Left renal cortex interstitium (tissue), 4 donors: ENCODE results near the gene MTCL3.

Experiments used
- DNase-seq, 4 donors: peaks; one replicate each; pipeline ENCODE4 v3.0.0-alpha.2; 2013; ENCODE audit warnings: low read depth in 4 of 4, low spot score in 2 of 4, missing footprints in 1 of 4

MTCL3 gene

DNA sequence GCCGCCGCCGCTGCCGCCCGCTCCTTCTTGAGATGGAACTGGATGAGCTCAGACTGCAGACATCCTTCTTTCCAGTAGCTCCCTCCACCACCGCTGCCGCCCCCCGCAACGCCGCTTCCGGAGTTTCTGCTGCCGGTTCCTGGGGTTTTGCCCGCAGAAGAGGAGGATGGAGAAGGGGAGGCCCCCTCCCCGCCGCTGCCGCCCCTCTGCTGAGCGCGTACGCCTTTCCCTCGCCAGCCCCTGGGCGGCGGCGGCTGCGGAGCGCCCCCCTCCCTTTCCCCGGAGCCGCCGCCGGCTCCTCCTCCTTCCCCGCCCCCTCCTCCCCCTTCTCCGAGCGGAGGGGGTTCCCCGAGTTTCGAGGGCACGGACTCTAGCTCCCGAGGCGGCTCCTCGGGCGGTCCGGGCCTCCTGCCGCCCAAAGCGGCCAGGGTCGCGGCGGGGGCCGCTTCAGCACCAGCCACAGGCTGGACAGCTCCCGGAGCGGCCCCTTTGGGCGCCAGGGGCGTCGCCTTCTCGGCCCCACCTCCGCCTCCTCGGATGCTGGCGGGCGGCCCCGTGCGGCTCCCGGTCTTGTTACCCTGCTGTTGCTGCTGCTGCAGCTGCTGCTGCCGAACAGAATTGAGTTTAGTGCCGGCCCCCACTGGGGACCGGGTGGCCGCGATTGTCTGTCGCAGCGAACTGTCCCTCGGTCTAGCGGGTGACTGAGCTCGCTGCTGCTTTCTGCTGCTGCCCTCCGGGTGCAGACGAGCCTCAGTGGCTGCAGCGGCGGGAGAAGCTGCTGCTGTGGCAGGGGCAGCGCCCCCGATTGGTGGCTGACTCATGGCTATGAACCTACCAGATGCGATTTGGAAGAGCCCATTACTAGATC, 3.1 kb downstream of the MTCL3 start:
- DNase-seq, result peak in 1 of 4 donors; percentile 72

DNA sequence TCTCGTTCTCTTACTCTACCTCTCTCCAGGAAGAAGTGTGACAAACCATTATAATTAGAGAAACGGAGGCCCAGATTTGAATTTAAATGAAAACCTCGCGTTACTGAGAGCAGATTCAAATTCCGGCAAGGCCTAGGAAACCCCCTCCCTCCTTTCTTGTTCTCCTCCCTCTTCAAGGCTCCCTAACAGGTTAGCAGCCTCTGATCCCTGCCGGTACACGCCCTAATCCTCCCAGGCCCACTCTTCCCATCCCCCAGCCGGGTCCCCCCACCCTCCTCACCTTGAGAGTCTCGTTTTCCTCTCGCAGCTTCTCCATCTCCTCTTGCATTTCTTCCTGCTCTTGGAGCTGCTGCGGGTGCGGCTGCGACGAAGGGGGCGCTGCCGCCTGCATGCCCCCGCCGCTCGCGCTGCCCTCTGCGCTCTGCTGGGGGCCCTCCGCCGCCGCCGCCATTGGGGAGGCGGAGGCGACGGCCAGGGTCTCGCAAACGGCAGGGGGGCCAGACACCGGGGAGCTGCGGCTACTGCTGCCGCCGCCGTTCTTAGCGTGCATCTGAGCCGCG, 3.8 kb downstream of the MTCL3 start:
- DNase-seq, result no peak

DNA sequence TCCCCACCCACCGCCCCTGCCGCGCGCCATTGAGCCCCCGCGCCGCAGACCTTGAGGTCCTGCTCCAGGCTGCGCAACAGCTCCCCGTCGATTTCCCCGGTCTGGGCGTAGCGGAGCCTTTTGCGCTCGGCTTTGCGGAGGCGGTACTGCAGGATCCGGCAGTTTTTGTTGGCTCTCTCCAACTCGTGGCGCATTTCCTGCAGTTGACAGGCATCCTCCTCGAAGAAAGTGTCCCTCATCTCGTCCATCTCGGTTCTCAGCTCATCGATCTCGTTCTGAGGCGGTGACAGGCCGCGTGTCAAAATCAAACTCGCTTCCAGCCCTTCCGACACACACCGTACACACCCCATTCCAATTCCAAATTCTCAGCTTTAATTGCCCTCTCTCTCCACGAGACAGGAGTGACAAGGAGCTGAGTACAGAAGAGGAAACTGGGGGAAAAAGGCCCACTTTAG, 4.3 kb downstream of the MTCL3 start:
- DNase-seq, result no peak

DNA sequence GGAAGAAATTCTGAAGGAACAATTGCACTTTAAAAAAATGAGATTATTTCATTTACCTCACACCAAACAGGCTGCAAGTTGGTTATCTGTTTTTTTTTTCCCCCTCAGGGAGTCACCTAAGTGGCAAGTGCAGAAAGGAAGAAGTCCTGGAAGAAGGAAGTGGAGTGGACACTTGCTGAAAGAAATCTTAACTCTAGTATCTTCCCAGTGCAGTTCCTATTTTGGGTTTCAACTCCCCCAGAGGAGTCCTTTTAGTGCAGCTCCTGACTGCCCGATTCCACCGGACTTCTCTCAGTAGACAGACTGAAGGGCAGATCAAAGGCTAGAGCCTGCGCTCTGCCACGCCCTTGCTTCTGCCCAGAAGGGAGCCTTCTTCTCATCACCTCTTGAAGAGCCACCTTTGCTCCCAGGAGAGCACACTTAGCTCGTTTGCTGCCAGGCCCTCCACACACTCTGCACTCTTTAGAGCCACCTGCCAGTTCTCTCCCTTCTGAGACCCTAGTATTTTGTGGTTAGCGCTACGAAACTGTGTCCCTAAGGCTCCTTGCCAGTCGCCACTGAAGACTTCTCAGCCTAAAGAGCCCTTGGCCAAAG, 4.9 kb downstream of the MTCL3 start:
- no peak for DNase-seq

DNA sequence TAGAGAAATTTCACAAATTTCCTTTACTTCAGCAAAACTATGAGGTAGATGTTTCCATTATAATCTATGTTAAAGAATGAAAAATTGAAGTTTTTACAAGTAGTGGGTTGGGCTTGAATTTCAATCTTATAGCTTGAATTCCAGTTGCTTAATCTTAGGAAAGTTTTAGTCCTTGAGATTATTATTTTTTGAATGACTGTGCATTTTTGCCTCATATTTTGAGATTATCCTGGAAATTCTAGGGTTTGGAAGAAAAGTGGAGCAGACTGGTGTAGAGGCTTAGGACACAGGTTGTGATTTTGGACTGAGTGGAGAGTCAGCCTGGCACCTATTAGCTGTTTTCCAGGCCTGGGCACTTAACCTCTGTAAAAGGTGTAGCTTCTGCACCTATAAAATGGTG, 5.7 kb downstream of the MTCL3 start:
- DNase-seq, result no peak

DNA sequence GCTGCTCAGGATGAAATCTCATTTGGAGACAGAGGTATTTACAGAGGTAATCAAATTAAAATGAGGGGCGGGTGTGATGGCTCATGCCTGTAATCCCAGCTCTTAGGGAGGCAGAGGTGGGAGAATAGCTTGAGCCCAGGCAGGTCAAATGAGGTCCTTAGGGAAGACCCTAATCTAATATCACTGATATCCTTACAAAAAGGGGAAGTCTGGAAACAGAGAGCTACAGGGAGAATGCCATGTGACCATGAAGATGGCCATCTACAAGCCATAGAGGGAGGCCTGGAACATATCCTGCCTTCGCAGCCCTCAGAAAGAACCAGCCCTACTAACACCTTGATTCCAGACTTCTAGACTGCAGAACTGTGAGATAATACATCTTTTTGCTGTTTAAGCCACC, 8.3 kb downstream of the MTCL3 start:
- DNase-seq, result no peak

DNA sequence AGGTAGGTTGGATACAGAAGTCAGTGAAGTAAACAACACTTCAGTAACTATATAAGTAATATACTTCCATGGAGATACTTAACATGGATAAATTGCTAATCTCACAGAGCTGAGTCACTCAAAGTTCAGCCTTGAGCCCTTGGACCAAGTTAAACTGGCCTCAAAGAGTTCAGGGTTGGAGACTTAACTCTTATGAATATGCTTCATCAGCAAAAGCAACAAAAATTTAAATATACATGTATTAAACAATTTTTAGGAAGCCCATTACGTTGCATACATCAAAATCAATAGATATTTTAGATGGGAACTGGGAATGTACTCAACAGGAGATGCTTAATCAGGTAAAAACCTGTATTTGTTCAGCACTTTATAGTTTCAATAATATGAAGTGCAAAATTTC, 12.2 kb downstream of the MTCL3 start:
- DNase-seq, result no peak

DNA sequence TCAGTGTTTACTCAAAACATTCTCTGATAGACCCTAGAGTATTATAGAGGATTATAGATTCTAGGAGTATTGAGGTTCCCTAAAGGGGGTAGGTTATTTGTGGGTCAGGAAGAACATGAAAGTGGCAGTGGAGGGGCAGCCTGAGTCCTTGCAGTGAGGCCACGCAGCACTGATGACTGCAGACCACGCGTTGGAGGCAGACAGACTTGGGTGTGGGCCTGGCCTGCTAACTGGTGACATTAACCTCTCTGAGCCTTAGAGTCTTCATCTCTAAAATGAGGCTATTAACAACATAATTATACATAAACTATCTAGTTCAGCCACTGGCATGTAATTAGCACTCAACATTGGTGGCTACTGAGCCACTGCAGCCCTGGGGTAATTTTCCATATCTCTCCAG, 16.1 kb downstream of the MTCL3 start:
- no peak for DNase-seq

DNA sequence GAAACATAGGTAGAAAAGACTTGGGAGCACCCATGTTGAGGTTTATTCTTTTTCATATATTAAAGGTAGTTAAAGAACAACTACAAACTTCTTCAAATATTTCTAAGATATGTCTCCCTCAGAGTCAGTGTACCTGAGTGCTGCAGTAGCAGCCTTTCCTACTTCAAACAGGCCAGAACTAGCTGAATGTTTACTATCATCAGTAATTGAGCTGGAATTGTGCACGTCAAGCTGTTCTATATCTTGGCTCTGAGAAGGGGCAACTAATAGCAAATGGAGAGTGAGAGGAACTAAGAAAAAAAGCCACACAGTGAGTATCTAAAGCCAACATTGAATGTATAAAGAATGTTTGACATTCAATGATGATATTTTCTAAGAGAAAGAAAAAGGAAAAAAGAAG, 21.7 kb downstream of the MTCL3 start:
- DNase-seq, result no peak

DNA sequence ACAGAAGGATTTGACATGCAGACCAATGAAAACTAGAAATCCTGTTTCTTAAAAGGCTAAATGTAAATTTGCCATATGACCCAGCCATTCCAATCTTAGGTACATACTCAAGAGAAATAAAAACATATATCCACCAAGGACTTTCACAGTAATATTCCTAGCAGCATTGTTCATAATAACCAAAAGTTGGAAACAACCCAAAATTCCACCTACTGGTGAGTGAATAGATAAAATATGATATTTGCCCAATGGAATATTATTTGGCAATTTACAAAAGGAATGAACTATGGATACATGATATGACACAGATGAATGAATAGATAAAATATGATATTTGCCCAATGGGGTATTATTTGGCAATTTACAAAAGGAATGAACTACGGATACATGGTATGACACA, 22.7 kb downstream of the MTCL3 start:
- no peak for DNase-seq

DNA sequence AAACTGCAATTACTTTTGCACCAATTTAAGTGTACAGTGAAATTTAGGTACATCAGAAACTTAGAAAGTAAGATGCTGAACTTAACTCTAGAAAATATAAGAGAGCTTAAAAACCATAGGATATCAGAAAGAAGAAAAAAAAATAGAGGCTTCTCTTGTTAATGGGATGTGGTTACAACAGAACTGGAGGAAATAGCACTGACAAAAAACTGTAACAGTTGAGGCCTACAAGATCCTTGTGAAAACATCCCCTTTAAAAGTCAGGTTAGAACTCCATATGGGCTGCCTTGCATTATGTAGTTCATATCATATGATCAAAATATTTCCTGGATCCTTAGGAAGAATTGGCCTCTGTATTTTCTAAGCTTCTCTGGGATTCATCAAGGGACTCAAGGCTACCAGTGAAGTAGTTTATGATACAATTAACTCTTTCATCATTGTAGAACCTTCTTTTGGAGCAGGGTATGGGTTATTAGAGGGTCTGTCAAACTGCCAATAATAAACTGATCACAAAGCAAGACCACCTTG, 24.8 kb downstream of the MTCL3 start:
- no peak for DNase-seq

DNA sequence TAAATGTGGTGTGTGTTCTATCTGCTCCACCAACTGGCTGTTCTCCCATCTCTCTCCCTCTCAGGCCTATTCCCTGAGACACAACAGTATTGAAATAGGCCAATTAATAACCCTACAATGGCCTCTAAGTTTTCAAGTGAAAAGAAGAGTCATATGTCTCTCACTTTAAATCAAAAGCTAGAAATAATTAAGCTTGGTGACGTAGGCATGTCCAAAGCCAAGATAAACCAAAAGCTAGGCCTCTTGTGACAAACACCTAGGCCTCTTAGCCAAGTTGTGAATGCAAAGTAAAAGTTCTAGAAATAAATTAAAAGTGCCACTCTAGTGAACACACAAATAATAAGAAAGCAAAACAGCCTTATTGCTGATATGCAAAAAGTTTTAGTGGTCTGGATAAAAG, 29.9 kb downstream of the MTCL3 start:
- no peak for DNase-seq

DNA sequence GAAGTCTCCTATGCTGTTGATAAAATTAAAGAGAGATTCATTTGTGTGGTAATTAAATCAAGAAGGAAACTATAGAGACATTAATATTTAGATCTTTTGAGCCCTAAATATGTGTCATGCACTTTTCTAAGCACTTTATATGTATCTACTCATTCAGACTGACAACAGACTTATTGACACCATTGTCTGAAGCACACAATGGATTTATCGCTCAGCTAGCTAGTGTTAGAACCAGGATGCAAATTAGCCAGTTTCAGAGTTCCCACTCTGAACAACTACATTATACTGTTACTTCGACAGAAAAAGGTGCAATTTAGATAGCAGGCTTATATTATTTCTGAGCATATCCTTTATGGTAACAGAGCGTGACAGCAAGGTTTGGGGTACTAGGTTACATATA, 32.2 kb downstream of the MTCL3 start:
- DNase-seq, result no peak

DNA sequence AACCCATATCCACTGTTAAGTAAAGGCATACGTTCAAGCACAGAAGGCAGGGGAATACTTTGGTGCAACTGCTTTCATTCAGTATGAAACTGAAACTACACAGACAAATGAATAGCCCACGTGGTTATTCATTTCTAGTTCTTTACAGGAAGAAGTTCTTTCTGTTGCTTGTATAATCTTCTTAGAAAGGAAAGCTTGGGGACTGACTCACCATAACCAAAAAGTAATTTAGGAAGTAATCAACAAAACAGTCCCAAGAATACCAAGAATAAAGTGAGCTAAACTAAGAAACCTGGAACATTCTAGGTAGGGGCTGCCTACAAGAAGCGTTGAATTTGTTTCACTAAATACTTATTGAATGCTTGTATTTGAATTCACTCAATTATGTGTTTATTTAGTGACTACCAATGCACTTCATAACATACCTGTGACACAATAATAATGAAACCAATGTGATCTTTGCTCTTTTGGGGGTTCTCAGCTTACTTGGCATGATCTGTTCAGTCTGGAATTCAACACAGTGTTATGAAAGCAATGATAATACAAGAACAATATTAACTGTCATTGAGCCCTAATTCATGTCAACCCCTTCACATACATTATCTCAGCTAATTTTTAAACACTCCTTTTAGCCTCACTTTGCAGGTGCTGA, 34.8 kb downstream of the MTCL3 start:
- no peak for DNase-seq

DNA sequence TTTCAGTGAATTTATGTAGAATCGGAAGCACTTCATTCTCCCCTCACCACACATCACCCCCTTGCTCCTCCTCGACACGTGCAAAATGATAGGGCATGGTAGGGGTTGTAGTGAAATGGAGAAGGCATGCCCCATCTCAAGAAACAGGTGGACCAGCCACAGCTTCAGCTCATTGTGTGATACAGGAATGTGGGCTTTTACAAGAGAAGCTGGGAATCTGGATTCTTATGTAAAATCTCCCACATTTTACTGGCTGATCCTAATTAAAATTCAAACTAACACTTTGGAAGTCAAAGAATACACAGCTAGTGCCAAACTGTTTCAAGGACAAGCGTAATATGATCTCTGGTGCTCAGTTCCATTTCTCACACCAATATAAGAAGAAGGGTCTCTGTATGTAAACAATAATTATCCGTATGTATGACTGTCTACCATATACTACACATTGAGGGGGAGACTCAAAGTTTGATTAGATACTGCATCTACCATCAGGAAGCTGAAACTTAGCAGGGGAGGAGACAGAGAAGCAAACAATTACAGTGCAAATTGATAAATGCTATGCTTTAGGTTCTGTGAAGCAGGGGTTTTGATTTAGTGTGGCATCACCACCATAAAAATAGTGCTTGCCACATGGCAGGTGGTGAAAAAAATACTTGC, 35.6 kb downstream of the MTCL3 start:
- no peak for DNase-seq

DNA sequence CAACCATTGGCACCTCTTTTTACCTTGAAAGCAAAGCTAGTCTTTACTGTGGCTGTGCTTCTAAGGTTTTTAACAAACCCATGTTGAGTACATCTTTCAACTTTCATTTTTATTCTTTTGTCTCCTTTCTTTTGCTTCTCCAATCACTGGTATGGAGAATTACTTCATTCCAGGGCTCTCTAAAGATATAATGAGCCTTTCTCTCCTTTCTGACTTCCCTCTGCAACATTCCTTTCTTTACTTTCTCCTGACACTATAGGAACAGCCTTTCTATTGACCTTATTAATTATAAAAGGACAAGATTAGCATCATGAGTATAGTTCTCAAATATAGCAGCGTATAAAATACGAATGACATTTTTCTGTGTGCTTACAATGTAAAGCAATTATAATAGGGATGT, 36.8 kb downstream of the MTCL3 start:
- no peak for DNase-seq

DNA sequence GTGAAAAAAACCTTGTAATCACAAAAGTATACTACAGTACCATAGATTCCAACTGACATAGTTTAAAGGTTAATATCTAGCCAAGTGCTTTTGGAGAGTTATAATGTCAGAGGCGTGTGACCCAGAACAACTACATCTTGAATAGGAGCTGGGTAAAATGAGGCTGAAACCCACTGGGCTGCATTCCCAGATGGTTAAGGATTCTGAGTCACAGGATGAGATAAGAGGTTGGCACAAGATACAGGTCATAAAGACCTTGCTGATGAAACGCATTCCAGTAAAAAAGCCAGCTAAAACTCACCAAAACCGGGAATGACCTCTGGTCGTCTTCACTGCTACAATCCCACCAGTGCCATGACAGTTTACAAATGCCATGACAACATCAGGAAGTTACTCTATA, 37.5 kb downstream of the MTCL3 start:
- no peak for DNase-seq

DNA sequence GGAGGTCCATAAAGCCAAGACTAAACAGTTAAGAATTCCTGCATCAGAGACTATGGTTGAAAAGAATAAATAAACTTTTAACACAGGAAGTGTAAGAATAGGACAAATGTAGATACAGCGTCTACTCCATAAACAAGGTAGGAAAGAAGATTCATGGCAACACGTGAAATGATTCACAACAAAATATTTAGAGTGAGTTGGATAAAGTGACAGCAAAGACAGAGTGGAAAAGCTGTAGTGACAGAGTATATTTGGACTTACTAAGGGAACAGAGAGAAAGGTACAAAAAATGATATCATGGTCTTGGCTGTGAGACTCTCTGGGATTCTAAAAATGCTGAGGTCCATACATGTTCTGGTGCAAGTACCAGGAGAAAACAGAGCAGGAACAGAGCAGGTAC, 38.0 kb downstream of the MTCL3 start:
- DNase-seq, result no peak

DNA sequence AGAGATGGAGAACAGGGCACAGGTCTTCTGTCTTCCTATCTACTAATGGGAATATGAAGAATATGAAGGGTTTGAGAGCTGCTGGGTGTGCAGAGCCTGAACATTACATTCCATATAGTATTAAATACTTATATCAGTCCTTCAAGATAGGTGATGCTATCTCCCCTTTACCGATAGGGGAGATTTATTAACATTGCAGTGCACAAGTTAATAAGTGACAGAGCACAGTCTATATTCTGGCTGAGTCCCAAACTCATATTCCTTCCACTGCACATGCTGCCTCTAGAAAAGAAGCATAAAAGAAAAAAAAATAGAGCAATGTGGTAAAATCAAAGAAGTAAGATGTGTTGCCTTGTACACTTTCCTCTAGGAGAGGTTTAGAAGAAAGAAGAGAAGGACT, 41.5 kb downstream of the MTCL3 start:
- no peak for DNase-seq

DNA sequence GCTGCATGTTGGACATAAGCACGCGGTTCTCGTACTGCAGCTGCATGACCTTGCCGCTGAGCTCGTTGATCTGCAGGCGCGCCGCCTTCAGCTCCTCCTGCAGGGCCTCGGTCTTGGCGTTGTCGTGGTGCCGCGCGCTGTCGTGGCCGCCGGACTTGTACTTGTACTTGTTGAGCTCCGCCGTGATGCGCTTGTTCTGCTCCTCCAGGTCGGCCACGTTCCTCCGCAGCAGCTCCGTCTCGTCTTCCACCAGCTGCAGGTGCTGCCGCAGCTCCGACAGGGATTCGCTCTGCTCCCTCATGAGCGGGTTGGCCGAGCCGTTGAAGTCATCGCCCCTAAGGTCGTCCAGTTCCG, 43.3 kb downstream of the MTCL3 start:
- DNase-seq, result no peak
